ENCODE data around the gene KRT86.

The KRT86 gene
- total RNA-seq, result 0 to 0.19 (median 0) reads per million in 3 donors

DNA sequence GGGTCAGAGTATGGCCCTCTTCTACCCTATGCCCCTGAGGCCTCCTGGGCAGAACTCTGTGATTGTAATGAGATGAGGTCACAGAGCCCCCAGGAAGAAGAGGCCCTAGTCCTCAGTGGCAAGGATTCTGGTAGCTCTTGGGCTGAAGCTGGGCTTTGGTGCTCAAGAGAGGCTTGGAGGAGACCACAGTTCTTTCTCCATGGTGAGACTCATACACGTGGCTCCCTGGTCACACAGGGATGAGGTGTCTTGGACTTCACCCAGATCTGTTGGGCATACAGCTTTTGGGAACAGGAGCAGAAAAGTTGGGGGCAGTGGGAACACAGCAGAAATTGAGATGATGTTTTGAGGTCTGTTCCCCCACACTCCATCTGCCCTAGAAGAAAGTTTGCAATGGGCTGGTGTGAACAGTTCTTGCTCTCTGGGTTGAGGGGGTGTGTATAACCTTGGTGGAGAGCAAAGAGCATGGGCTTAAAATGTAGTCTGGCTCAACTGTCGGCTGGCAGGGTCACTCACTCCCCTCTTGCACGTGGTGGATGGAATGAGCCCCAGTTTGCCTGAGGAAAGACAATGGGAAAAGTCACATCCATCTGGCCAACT, at the start of gene KRT86:
Gene KRT86, plus strand, starts transcription at position 125 of the 600 bp plus-strand sequence. CDS start 27,272 bp downstream, outside the sequence.
- H3K36me3 ChIP-seq (ENCODE audit: control insufficient read depth, insufficient read depth, low read length), result no peaks in the 10 kb centered on the region

DNA sequence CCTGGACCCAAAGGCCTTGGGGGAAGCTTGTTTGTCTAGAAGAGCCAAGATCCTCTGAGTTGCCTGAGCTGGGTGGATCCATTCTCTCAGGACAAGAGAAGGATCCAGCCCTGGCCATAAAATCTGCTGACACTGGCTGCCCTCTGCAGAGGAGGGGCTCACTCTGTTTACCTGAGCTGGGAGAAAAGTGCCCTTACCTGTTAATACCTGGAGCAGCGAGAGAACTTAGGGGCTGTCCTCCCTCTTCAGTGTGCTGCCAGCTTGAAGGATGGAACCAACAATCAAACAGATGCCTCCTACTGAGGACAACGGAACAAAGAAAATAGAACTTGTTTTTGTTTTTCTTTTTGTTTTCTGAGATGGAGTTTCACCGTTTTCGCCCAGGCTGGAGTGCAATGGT, 48.7 kb upstream of the KRT86 start:
- no peaks in the 10 kb centered on the region for H3K27me3 ChIP-seq (replicated peaks; ENCODE audit: control insufficient read depth, insufficient read depth, low read length, poor library complexity, severe bottlenecking)
- no peaks in the 10 kb centered on the region for H3K9me3 ChIP-seq (ENCODE audit: control insufficient read depth, low read length)
- H3K4me1 ChIP-seq (ENCODE audit: control insufficient read depth, insufficient read depth, low read length, poor library complexity, severe bottlenecking), result no peaks in the 10 kb centered on the region
- no peak overlapping the region for H3K4me3 ChIP-seq (ENCODE audit: insufficient read depth, low read depth, low read length, poor library complexity, severe bottlenecking)
- no peak overlapping the region for H3K27ac ChIP-seq (ENCODE audit: insufficient read depth, low read length, poor library complexity, severe bottlenecking)
- DNase-seq, result no peak
- no peaks in the 10 kb centered on the region for H3K36me3 ChIP-seq (ENCODE audit: control insufficient read depth, insufficient read depth, low read length)

More for the DNA sequence above, at the start of gene KRT86:
- no peaks in the 10 kb centered on the region for H3K9me3 ChIP-seq (ENCODE audit: control insufficient read depth, low read length)
- no peak within 1 kb of the TSS for H3K4me3 ChIP-seq (ENCODE audit: insufficient read depth, low read depth, low read length, poor library complexity, severe bottlenecking)
- H3K4me1 ChIP-seq (ENCODE audit: control insufficient read depth, insufficient read depth, low read length, poor library complexity, severe bottlenecking), result peaks cover 3% of the 10 kb centered on the region
- no peak for DNase-seq
- no peaks in the 10 kb centered on the region for H3K27me3 ChIP-seq (replicated peaks; ENCODE audit: control insufficient read depth, insufficient read depth, low read length, poor library complexity, severe bottlenecking)
- H3K27ac ChIP-seq (ENCODE audit: insufficient read depth, low read length, poor library complexity, severe bottlenecking), result no peak within 1 kb of the TSS

DNA sequence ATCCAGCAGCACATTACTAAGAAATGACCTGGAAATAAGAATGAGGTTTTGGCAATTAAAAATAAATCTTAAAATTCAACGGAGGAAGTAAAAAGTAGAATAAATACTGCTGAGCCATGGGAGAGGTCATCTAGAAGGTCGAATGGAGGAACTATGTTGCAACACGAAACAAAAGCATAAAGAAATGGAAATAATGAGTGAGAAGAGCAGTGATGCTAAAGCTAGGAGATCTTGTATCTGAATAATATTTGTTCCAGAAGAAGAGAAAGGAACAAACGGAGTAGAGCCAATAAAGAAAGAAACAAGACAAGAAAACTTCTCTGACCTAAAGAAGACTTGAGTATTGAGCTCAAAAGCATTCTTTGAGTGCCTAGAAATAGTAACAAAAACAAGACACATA, 48.0 kb upstream of the KRT86 start:
- H3K27ac ChIP-seq (ENCODE audit: insufficient read depth, low read length, poor library complexity, severe bottlenecking), result no peak overlapping the region
- no peaks in the 10 kb centered on the region for H3K27me3 ChIP-seq (replicated peaks; ENCODE audit: control insufficient read depth, insufficient read depth, low read length, poor library complexity, severe bottlenecking)
- no peaks in the 10 kb centered on the region for H3K36me3 ChIP-seq (ENCODE audit: control insufficient read depth, insufficient read depth, low read length)
- H3K9me3 ChIP-seq (ENCODE audit: control insufficient read depth, low read length), result no peaks in the 10 kb centered on the region
- no peak overlapping the region for H3K4me3 ChIP-seq (ENCODE audit: insufficient read depth, low read depth, low read length, poor library complexity, severe bottlenecking)
- DNase-seq, result no peak
- no peaks in the 10 kb centered on the region for H3K4me1 ChIP-seq (ENCODE audit: control insufficient read depth, insufficient read depth, low read length, poor library complexity, severe bottlenecking)

DNA sequence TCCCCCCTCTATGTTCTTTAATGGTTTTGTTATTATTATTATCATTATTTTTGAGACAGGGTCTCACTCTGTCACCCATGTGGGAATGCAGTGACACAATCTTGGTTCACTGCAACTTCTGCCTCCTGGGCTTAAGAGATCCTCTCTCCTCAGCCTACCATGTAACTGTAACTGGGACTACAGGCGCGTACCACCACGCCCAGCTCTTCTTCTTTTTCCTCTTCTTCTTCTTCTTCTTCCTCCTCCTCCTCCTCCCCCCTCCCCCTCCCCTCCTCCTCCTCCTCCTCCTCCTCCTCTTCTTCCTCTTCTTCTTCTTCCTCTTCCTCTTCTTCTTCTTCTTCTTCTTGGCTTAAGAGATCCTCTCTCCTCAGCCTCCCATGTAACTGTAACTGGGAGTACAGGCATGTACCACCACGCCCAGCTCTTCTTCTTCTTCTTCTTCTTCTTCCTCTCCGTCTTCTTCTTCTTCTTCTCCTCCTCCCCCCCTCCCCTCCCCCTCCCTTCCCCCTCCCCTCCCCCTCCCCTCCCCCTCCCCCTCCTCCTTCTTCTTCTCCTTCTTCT, 46.8 kb upstream of the KRT86 start:
- Histone ChIP-seq H3K4me3 (ENCODE audit: insufficient read depth, low read depth, low read length, poor library complexity, severe bottlenecking) (no peak overlapping the region), H3K36me3 (ENCODE audit: control insufficient read depth, insufficient read depth, low read length) (no peaks in the 10 kb centered on the region), H3K27ac (ENCODE audit: insufficient read depth, low read length, poor library complexity, severe bottlenecking) (no peak overlapping the region), H3K4me1 (ENCODE audit: control insufficient read depth, insufficient read depth, low read length, poor library complexity, severe bottlenecking) (no peaks in the 10 kb centered on the region), H3K27me3 (replicated peaks; ENCODE audit: control insufficient read depth, insufficient read depth, low read length, poor library complexity, severe bottlenecking) (peaks cover 9% of the 10 kb centered on the region), H3K9me3 (ENCODE audit: control insufficient read depth, low read length) (no peaks in the 10 kb centered on the region)
- no peak for DNase-seq

DNA sequence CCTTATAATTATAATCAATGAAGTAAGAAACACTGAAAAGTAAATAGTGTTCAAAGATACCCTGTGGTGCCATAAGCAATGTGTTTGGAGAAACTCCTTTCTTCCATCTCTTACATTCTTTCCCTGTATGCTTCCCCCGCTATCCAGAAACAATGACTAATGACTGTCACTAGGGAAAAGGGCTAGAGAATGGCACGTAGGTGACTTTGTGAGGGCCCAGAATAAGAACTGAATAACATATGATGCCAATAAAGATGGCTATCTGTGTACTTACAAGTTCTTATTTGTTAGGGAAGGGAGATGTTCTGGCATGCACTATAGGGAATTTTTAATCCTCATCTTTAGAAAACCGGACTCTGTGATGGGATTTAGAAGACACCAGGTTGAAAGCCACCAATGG, 46.1 kb upstream of the KRT86 start:
- DNase-seq, result no peak
- no peak overlapping the region for H3K4me3 ChIP-seq (ENCODE audit: insufficient read depth, low read depth, low read length, poor library complexity, severe bottlenecking)
- no peaks in the 10 kb centered on the region for H3K36me3 ChIP-seq (ENCODE audit: control insufficient read depth, insufficient read depth, low read length)
- no peaks in the 10 kb centered on the region for H3K4me1 ChIP-seq (ENCODE audit: control insufficient read depth, insufficient read depth, low read length, poor library complexity, severe bottlenecking)
- no peaks in the 10 kb centered on the region for H3K9me3 ChIP-seq (ENCODE audit: control insufficient read depth, low read length)
- H3K27me3 ChIP-seq (replicated peaks; ENCODE audit: control insufficient read depth, insufficient read depth, low read length, poor library complexity, severe bottlenecking), result peaks cover 14% of the 10 kb centered on the region
- no peak overlapping the region for H3K27ac ChIP-seq (ENCODE audit: insufficient read depth, low read length, poor library complexity, severe bottlenecking)

DNA sequence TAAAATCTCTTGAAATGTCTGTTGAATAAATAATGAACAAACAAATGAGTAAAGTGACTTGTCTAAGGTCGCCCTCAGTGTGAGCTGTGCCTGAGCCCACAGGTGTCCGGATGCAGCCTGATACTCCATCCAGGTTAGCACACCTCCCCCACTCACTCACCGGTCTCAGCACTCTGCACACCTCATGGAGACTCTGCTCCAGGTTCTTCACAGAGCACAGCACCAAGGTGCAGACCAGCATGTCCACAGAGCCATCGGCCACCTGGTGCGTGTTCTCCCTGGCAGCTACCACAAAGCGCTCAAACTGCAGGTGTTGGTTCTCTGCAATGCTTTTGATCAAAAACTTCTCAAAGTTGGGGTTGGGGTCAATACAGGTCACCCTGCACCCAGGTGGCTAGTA, 45.5 kb upstream of the KRT86 start:
- Histone ChIP-seq H3K9me3 (ENCODE audit: control insufficient read depth, low read length) (no peaks in the 10 kb centered on the region), H3K4me3 (ENCODE audit: insufficient read depth, low read depth, low read length, poor library complexity, severe bottlenecking) (no peak overlapping the region), H3K27ac (ENCODE audit: insufficient read depth, low read length, poor library complexity, severe bottlenecking) (no peak overlapping the region), H3K4me1 (ENCODE audit: control insufficient read depth, insufficient read depth, low read length, poor library complexity, severe bottlenecking) (no peaks in the 10 kb centered on the region), H3K36me3 (ENCODE audit: control insufficient read depth, insufficient read depth, low read length) (no peaks in the 10 kb centered on the region), H3K27me3 (replicated peaks; ENCODE audit: control insufficient read depth, insufficient read depth, low read length, poor library complexity, severe bottlenecking) (peaks cover 14% of the 10 kb centered on the region)
- no peak for DNase-seq

DNA sequence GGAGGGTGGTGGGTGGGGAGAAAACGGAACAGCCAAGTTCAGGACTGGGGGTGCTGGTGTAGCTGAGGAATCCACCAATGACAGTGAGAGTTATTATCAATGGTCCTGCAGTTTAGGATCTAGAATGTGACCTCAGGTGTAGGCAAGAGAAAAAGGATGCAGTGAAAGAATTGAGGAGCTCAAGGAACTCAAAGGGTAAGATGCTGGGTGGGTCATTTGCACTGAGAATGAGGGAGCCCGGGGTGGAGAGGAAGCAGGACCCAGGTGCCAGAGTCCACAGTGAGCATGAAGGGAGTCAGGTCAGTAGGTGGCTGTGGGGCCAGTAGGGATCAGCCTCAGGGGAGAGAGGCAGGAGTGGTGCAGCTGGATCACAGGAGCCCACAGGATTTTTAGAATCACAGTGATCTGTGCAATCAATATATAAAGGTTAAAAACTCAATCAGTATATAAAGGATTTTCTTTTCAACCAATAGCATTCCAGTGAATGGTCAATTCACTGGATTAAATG, 44.6 kb upstream of the KRT86 start:
- Histone ChIP-seq H3K27me3 (replicated peaks; ENCODE audit: control insufficient read depth, insufficient read depth, low read length, poor library complexity, severe bottlenecking) (peaks cover 20% of the 10 kb centered on the region), H3K4me1 (ENCODE audit: control insufficient read depth, insufficient read depth, low read length, poor library complexity, severe bottlenecking) (no peaks in the 10 kb centered on the region), H3K4me3 (ENCODE audit: insufficient read depth, low read depth, low read length, poor library complexity, severe bottlenecking) (no peak overlapping the region), H3K9me3 (ENCODE audit: control insufficient read depth, low read length) (no peaks in the 10 kb centered on the region), H3K36me3 (ENCODE audit: control insufficient read depth, insufficient read depth, low read length) (no peaks in the 10 kb centered on the region), H3K27ac (ENCODE audit: insufficient read depth, low read length, poor library complexity, severe bottlenecking) (no peak overlapping the region)
- DNase-seq, result no peak

DNA sequence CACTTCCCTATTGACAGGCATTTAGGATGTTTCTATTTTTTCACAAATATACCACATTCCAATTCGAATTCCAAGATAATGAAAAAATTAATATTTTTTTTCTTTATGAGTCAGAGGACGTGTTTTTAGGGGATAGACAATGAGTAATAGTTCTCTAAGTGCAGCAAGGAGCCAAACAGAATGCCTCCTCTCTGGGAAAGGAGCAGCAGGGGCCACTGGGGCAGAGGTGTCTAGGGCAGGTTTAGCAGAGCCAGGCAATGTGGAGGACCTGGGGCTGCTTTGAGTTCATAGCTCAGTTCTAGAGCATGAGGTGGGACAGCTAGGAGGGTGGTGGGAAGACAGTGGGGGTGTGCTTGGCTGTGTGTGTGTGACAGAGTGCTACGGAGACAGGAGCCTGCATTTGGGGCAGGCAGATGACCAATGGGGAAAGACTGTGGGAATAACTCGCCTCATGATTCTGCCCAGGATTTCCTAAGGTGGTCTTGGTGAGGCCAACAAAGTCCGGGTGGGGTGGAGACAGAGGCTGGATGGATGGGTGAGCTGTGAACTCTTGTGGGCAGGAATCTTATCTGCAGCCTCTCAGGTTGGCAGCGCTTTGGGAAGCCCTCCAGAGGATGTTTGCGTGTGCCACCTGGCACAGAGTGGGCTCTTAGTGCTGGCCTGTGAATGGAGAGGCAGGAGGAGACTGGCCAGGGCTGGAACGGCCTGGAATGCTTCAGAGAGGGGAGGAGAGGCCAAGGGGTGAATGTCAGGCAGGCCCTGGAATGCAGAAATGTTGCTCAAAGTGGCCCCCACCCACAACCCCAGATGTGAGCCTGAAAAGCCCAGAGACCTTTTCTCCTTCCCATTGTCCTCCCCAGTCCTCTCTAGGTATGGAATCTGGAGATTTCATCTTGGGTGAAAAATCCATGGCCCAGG, 43.8 kb upstream of the KRT86 start:
- Histone ChIP-seq H3K27ac (ENCODE audit: insufficient read depth, low read length, poor library complexity, severe bottlenecking) (no peak overlapping the region), H3K9me3 (ENCODE audit: control insufficient read depth, low read length) (no peaks in the 10 kb centered on the region), H3K4me3 (ENCODE audit: insufficient read depth, low read depth, low read length, poor library complexity, severe bottlenecking) (no peak overlapping the region), H3K36me3 (ENCODE audit: control insufficient read depth, insufficient read depth, low read length) (no peaks in the 10 kb centered on the region), H3K4me1 (ENCODE audit: control insufficient read depth, insufficient read depth, low read length, poor library complexity, severe bottlenecking) (no peaks in the 10 kb centered on the region), H3K27me3 (replicated peaks; ENCODE audit: control insufficient read depth, insufficient read depth, low read length, poor library complexity, severe bottlenecking) (peaks cover 20% of the 10 kb centered on the region)
- no peak for DNase-seq

DNA sequence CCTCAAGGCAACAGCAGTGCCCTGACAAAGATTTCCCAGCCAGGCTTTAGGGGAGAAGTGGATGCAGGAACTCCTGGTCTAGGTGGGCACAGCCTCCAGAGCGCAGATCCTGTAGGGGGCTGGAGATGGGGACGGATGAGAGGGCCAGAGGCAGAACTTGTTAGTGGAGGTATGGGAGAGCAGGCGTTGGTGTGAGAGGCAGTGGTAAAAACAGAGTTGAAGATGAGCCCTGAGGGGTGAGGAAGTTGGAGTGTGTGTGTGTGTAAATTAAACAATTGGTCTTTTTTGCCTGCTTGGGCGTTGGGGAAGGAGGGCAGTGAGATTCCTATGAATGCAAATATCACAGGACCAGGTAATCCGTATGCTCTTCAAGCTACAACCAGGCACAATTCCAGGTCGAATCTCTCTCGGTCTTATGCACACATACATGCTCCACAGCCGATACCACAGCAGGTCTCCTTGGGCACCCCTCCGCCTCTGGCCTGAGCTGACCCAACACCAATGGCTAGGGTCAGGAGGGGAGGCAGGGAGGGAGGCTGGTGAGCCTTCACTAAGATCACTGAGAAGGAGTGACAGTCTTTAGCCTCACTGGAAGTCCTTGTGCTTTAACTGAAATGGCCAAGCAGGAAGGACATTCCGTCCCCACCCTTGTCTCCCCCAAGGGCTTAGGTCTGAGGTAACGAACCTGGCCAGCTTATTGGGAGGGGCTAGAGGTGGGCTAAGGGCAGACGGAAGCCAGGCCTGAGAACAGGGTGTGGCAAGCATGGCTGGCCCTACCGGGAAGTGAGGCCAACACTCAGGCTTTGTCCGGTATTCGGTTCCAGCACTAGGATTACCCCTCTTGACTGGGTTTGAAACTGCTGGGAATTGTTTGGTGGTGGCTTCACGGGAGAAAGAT, 42.9 kb upstream of the KRT86 start:
- no peaks in the 10 kb centered on the region for H3K36me3 ChIP-seq (ENCODE audit: control insufficient read depth, insufficient read depth, low read length)
- H3K9me3 ChIP-seq (ENCODE audit: control insufficient read depth, low read length), result no peaks in the 10 kb centered on the region
- no peak overlapping the region for H3K4me3 ChIP-seq (ENCODE audit: insufficient read depth, low read depth, low read length, poor library complexity, severe bottlenecking)
- H3K4me1 ChIP-seq (ENCODE audit: control insufficient read depth, insufficient read depth, low read length, poor library complexity, severe bottlenecking), result no peaks in the 10 kb centered on the region
- no peak for DNase-seq
- H3K27me3 ChIP-seq (replicated peaks; ENCODE audit: control insufficient read depth, insufficient read depth, low read length, poor library complexity, severe bottlenecking), result peaks cover 20% of the 10 kb centered on the region
- no peak overlapping the region for H3K27ac ChIP-seq (ENCODE audit: insufficient read depth, low read length, poor library complexity, severe bottlenecking)

All from effector memory CD4-positive, alpha-beta T cell (primary cell).